CD4-positive, alpha-beta T cell (primary cell): ENCODE data around the gene SLC1A4. TPM values are rescaled to one million over a fixed set of nuclear protein-coding genes. Genes with fewer than 3 reads are reported as not detected.
"Not testable (repeated sequence)": the region's sequence is repeated elsewhere in the genome, so short reads cannot be mapped to it uniquely, and the experiment has no call there.

Experiments used
- ATAC-seq: fragments of 200-7000 bp; cut with Tn5 transposase; one replicate; pipeline ENCODE4 v1.10.0; 2022; ENCODE audit warnings: mild to moderate bottlenecking; ENCODE audit not compliant: poor library complexity
- CTCF ChIA-PET: fragments of 350-600 bp; sonication (Branson Sonifier 250); formaldehyde crosslinking; loops from one replicate; lab custom pipeline; 2021; ENCODE audit warnings: antibody characterized with exemption, inconsistent platforms; lab: Charles Lee
- POLR2A ChIA-PET: fragments of 350-600 bp; sonication (Branson Sonifier 250); formaldehyde crosslinking; loops from one replicate; lab custom pipeline; 2021; ENCODE audit warnings: antibody characterized with exemption, inconsistent platforms; lab: Charles Lee
- DNase-seq, 14 experiments: peaks; one replicate each; pipeline ENCODE4 v3.0.0-alpha.2; 2013 to 2020; ENCODE audit warnings: mixed read lengths in 2 of 14
- H3K27ac ChIP-seq, 2 donors: one replicate each; pipeline versions ENCODE4 v1.5.1 to v1.7.0; 2013; ENCODE audit warnings: low read length in 2 of 2, low read depth in 1 of 2, mild to moderate bottlenecking in 1 of 2
- H3K27me3 ChIP-seq, 2 experiments: 1 replicate in 1 of 2; 2 replicates in 1 of 2; pipeline versions ENCODE4 v1.6.1 to v1.7.0; 2013; ENCODE audit warnings: low read length in 2 of 2, control low read depth in 1 of 2, mild to moderate bottlenecking in 1 of 2, moderate library complexity in 1 of 2; ENCODE audit not compliant: insufficient read depth in 2 of 2, control insufficient read depth in 1 of 2
- H3K36me3 ChIP-seq: one replicate; pipeline ENCODE4 v1.6.1; 2013; ENCODE audit warnings: low read length, control low read depth; ENCODE audit not compliant: insufficient read depth
- H3K4me1 ChIP-seq: one replicate; pipeline ENCODE4 v1.6.1; 2013; ENCODE audit warnings: low read length, control low read depth; ENCODE audit not compliant: insufficient read depth
- H3K4me3 ChIP-seq: one replicate; pipeline ENCODE4 v1.5.1; 2013; ENCODE audit warnings: mild to moderate bottlenecking, low read length, moderate library complexity
- H3K9me3 ChIP-seq, 2 experiments: 1 replicate in 1 of 2; 2 replicates in 1 of 2; pipeline versions ENCODE4 v1.6.1 to v1.7.0; 2013; ENCODE audit warnings: low read length in 2 of 2, mild to moderate bottlenecking in 2 of 2, control low read depth in 1 of 2, moderate library complexity in 1 of 2; ENCODE audit not compliant: control insufficient read depth in 1 of 2, insufficient read depth in 1 of 2
- H3K27ac Mint-ChIP-seq: one replicate; pipeline ENCODE4 v1.8.0; 2020; ENCODE audit warnings: mixed read lengths
- H3K27me3 Mint-ChIP-seq: one replicate; pipeline ENCODE4 v1.8.0; 2021; ENCODE audit warnings: mixed read lengths
- H3K36me3 Mint-ChIP-seq: one replicate; pipeline ENCODE4 v1.8.0; 2021; ENCODE audit warnings: low read depth, mixed read lengths
- H3K4me1 Mint-ChIP-seq: one replicate; pipeline ENCODE4 v1.8.0; 2021; ENCODE audit warnings: low read depth, mixed read lengths
- H3K4me3 Mint-ChIP-seq: one replicate; pipeline ENCODE4 v1.8.0; 2020; ENCODE audit warnings: mild to moderate bottlenecking, mixed read lengths
- H3K9me3 Mint-ChIP-seq: one replicate; pipeline ENCODE4 v1.8.0; 2020; ENCODE audit warnings: mixed read lengths
- intact Hi-C, 2 experiments: fragments of 100-400 bp; cut with DNase I in 1 of 2; cut with micrococcal nuclease in 1 of 2; formaldehyde crosslinking; loops; one replicate each; pipeline versions ENCODE4 v1.15.1 to v1.9.0; 2023 to 2025; cut with DNase I, micrococcal nuclease
- total RNA-seq, 174 experiments: library from RNA in 2 of 174; stranded (reverse) in 2 of 174; gene quantifications; one replicate each; pipeline ENCODE4 v1.2.3 and lab custom pipeline; 2021 to 2026
- TF ChIP-seq, protein P1 (sequence below): fragments of 200-600 bp; IDR thresholded peaks from one replicate; pipeline ENCODE4 v1.8.0; 2022; ENCODE audit warnings: antibody characterized with exemption, mild to moderate bottlenecking

Gene SLC1A4
- total RNA-seq, 2 experiments from 2014 or later: 2.4 to 2.8 TPM

DNA sequence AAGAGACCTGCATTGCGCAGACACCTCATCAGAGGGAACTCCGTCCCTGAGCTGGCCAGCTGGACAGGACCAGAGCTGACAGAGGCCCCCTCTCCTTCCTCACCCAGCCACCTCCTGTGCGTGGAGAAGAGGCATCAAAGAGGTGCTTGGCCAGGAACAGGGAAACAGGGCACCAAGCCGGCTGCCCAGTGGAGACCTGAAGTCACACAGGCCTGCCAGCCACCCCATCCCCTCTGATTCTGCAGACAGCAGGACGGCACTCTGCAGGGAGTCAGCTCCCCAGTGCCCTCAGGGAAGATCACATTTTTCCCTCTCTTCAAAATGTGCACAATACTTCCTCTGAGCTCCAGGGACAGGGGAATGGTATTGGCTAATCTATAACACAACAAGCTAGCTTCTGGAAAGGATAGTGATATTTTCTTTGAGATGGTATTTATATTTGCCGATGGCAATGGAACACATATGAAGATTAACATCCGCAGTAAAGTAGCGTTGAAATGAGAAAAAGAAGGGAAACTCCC is 30.5 kb downstream of the SLC1A4 start:
- no peak overlapping the region for H3K27ac Mint-ChIP-seq
- H3K27ac ChIP-seq: no peak overlapping the region
- no peak overlapping the region for H3K4me3 ChIP-seq
- TF ChIP-seq, protein P1, sequence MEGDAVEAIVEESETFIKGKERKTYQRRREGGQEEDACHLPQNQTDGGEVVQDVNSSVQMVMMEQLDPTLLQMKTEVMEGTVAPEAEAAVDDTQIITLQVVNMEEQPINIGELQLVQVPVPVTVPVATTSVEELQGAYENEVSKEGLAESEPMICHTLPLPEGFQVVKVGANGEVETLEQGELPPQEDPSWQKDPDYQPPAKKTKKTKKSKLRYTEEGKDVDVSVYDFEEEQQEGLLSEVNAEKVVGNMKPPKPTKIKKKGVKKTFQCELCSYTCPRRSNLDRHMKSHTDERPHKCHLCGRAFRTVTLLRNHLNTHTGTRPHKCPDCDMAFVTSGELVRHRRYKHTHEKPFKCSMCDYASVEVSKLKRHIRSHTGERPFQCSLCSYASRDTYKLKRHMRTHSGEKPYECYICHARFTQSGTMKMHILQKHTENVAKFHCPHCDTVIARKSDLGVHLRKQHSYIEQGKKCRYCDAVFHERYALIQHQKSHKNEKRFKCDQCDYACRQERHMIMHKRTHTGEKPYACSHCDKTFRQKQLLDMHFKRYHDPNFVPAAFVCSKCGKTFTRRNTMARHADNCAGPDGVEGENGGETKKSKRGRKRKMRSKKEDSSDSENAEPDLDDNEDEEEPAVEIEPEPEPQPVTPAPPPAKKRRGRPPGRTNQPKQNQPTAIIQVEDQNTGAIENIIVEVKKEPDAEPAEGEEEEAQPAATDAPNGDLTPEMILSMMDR: no peak
- H3K9me3 ChIP-seq: no peaks in the 10 kb centered on the region
- H3K4me1 Mint-ChIP-seq: peaks cover 1% of the 10 kb centered on the region
- no peak overlapping the region for H3K4me3 Mint-ChIP-seq
- intact Hi-C loops: no loop called here
- peaks cover 13% of the 10 kb centered on the region for H3K36me3 Mint-ChIP-seq
- ChIA-PET POLR2A (interaction anchor here (1.0 kb wide), 1 partner anchor 102 kb away, joined by 3 read pairs; no protein-coding TSS in a partner anchor), CTCF (no interaction called here)
- peaks cover 11% of the 10 kb centered on the region for H3K36me3 ChIP-seq
- ATAC-seq (no peak), DNase-seq (no peak)
- no peaks in the 10 kb centered on the region for H3K9me3 Mint-ChIP-seq
- no peaks in the 10 kb centered on the region for H3K27me3 Mint-ChIP-seq
- no peaks in the 10 kb centered on the region for H3K4me1 ChIP-seq
- no peaks in the 10 kb centered on the region for H3K27me3 ChIP-seq

DNA sequence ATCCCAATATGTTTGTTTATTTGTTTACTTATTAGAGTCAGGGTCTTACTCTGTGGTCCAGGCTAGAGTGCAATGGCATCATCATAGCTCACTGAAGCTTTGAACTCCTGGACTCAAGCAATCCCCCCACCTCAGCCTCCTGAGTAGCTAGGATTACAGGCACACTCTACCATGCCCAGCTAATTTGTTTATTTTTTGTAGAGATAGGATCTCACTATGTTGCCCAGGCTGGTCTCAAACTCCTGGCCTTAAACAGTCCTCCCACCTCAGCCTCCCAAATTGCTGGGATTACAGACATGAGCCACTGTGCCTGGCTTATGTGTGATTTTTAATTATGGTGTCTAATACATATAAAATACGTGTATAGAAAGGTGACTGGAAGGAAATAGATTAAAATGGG is 31.1 kb downstream of the SLC1A4 start:
- H3K9me3 Mint-ChIP-seq, H3K27ac ChIP-seq, H3K9me3 ChIP-seq, CTCF ChIA-PET, H3K27me3 Mint-ChIP-seq, H3K4me3 Mint-ChIP-seq, H3K27ac Mint-ChIP-seq, ATAC-seq, intact Hi-C loops, H3K27me3 ChIP-seq, H3K4me3 ChIP-seq, DNase-seq, H3K4me1 ChIP-seq, H3K4me1 Mint-ChIP-seq: not testable (repeated sequence)
- POLR2A ChIA-PET: interaction anchor here (1.0 to 1.3 kb wide), 2 partner anchors 11 to 102 kb away, joined by 3 read pairs; no protein-coding TSS in a partner anchor
- peaks cover 13% of the 10 kb centered on the region for H3K36me3 Mint-ChIP-seq
- peaks cover 11% of the 10 kb centered on the region for H3K36me3 ChIP-seq

DNA sequence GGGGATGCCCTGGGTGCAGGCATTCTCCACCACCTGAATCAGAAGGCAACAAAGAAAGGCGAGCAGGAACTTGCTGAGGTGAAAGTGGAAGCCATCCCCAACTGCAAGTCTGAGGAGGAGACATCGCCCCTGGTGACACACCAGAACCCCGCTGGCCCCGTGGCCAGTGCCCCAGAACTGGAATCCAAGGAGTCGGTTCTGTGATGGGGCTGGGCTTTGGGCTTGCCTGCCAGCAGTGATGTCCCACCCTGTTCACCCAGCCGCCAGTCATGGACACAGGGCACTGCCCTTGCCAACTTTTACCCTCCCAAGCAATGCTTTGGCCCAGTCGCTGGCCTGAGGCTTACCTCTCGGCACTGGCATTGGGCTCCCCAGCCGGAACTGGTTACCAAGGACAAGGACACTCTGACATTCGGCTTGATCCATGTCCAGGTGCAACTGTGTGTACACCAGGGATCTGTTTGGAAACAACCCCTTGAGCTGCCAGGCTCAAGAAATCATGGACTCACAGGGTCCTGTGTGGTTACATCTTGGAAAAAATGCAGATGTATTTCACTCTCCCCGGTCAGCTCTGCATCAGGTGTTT is 31.8 kb downstream of the SLC1A4 start:
- ChIA-PET POLR2A (interaction anchor here (1.3 kb wide), 1 partner anchor 11 kb away, joined by 3 read pairs; no protein-coding TSS in a partner anchor), CTCF (no interaction called here)
- H3K36me3 Mint-ChIP-seq: peaks cover 13% of the 10 kb centered on the region
- H3K9me3 Mint-ChIP-seq: no peaks in the 10 kb centered on the region
- DNase-seq: no peak
- H3K27me3 Mint-ChIP-seq: no peaks in the 10 kb centered on the region
- TF ChIP-seq, protein P1: no peak
- no peak overlapping the region for H3K27ac Mint-ChIP-seq
- no peaks in the 10 kb centered on the region for H3K4me1 ChIP-seq
- H3K27me3 ChIP-seq: no peaks in the 10 kb centered on the region
- ATAC-seq: no peak
- H3K36me3 ChIP-seq: peaks cover 11% of the 10 kb centered on the region
- no peak overlapping the region for H3K27ac ChIP-seq
- intact Hi-C loops: no loop called here
- H3K4me3 Mint-ChIP-seq: no peak overlapping the region
- H3K4me3 ChIP-seq: no peak overlapping the region
- H3K4me1 Mint-ChIP-seq: peaks cover 4% of the 10 kb centered on the region
- H3K9me3 ChIP-seq: no peaks in the 10 kb centered on the region
